RWPE1 (cell line): ENCODE measurements around the gene FEM1A.
"Not testable (repeated sequence)": the region's sequence is repeated elsewhere in the genome, so short reads cannot be mapped to it uniquely, and the experiment has no call there.

Experiments
- CTCF ChIA-PET: fragments of 350-600 bp; sonication (Branson Sonifier 250); formaldehyde crosslinking; extraction: SDS; loops from one replicate; lab custom pipeline; 2021; lab: Yijun Ruan, JAX
- POLR2A ChIA-PET: fragments of 400-600 bp; formaldehyde crosslinking; extraction: SDS; loops from one replicate; lab custom pipeline; 2020; ENCODE audit warnings: antibody characterized with exemption; ENCODE audit not compliant: low non-redundant PET; lab: Yijun Ruan, JAX
- DNase-seq: peaks from one replicate; pipeline ENCODE4 v3.0.0; 2012; ENCODE audit warnings: low spot score
- H3K27ac ChIP-seq: fragments of 450-650 bp; 2 replicates; pipeline ENCODE4 v1.5.1; 2017
- TF ChIP-seq, protein P1 (sequence below): fragments of 450-650 bp; conservative IDR thresholded peaks from 2 replicates; pipeline ENCODE4 v1.5.1; 2017; ENCODE audit warnings: low read depth, mild to moderate bottlenecking

The FEM1A gene

GRCh38 chr19:4801085-4801619 is 9.6 kb downstream of the FEM1A start:
- H3K27ac ChIP-seq, result peak overlapping the region; percentile 67
- TF ChIP-seq, protein P1, sequence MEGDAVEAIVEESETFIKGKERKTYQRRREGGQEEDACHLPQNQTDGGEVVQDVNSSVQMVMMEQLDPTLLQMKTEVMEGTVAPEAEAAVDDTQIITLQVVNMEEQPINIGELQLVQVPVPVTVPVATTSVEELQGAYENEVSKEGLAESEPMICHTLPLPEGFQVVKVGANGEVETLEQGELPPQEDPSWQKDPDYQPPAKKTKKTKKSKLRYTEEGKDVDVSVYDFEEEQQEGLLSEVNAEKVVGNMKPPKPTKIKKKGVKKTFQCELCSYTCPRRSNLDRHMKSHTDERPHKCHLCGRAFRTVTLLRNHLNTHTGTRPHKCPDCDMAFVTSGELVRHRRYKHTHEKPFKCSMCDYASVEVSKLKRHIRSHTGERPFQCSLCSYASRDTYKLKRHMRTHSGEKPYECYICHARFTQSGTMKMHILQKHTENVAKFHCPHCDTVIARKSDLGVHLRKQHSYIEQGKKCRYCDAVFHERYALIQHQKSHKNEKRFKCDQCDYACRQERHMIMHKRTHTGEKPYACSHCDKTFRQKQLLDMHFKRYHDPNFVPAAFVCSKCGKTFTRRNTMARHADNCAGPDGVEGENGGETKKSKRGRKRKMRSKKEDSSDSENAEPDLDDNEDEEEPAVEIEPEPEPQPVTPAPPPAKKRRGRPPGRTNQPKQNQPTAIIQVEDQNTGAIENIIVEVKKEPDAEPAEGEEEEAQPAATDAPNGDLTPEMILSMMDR, result no peak
- CTCF ChIA-PET, result interaction anchor here (0.6 to 2.0 kb wide), 2 partner anchors 10 to 23 kb away, joined by 3 to 6 read pairs; no protein-coding TSS in a partner anchor
- no peak for DNase-seq
- POLR2A ChIA-PET, result no interaction called here

- H3K27ac ChIP-seq, result no peak overlapping the region
- POLR2A ChIA-PET, result no interaction called here
- DNase-seq, result no peak
- CTCF ChIA-PET, result interaction anchor here (0.9 kb wide), 1 partner anchor 70 kb away, joined by 3 read pairs; no protein-coding TSS in a partner anchor
- TF ChIP-seq, protein P1, result no peak
These were observed 11.2 kb downstream of the FEM1A start for GRCh38 chr19:4802711-4803110.

GRCh38 chr19:4803736-4804695 is 12.5 kb downstream of the FEM1A start:
- no peak overlapping the region for H3K27ac ChIP-seq
- ChIA-PET CTCF (interaction anchor here (0.6 to 1.5 kb wide), 6 partner anchors 13 to 107 kb away, joined by 4 to 19 read pairs (median 6); partner anchors contain the start of gene FEM1A), POLR2A (no interaction called here)
- DNase-seq, result peak; percentile 46
- TF ChIP-seq, protein P1, result peak; percentile 86

DNA sequence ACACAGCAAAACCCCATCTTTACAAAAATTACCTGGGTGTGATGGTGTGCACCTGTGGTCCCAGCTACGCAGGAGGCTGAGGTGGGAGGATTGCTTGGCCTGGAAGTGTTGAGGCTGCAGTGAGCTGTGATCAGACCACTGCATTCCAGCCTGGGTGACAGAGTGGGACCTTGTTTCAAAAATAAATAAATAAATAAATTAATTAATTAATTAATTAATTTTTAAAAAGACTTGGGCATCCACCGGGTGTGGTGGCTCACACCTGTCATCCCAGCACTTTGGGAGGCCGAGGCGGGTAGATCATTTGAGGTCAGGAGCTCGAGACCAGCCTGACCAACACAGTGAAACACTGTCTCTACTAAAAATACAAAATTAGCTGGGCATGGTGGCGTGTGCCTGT is 13.6 kb downstream of the FEM1A start:
- CTCF ChIA-PET, result interaction anchor here (0.7 to 1.5 kb wide), 4 partner anchors 14 to 106 kb away, joined by 3 to 19 read pairs (median 6); partner anchors contain the start of gene FEM1A
- H3K27ac ChIP-seq, DNase-seq, POLR2A ChIA-PET: not testable (repeated sequence)

DNA sequence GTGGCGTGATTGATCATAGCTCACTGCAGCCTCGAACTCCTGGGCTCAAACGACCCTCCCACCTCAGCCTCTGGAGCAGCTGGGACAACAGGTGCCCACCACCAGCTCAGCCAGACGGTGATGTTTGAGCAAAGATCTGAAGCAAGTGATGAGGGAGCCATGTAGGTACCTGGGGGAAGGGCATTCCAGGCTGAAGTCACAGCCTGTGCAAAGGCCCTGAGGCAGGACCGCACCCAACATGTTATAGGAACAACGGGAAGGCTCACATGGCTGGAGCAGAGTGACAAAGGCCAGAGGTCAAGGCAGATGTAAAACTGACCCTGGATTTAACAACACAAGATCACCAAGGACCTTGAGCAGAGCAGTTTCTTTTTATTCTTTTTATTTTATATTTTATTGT is 14.8 kb downstream of the FEM1A start:
- CTCF ChIA-PET, result interaction anchor here (0.7 kb wide), 1 partner anchor 37 kb away, joined by 3 read pairs; no protein-coding TSS in a partner anchor
- POLR2A ChIA-PET, result no interaction called here

GRCh38 chr19:4807188-4807587 is 15.7 kb downstream of the FEM1A start:
- TF ChIP-seq, protein P1, result no peak
- no peak for DNase-seq
- CTCF ChIA-PET, result interaction anchor here (0.7 kb wide), 1 partner anchor 37 kb away, joined by 3 read pairs; no protein-coding TSS in a partner anchor
- peak overlapping the region; percentile 40 for H3K27ac ChIP-seq
- POLR2A ChIA-PET, result no interaction called here

More for the DNA sequence above, 14.8 kb downstream of the FEM1A start:
- no peak for DNase-seq
- H3K27ac ChIP-seq, result no peak overlapping the region; the same call in 1 of the 2 replicates
- TF ChIP-seq, protein P1, result no peak
